Motor neuron (in vitro differentiated cells): ENCODE data around the gene TRAF4. TPM values are rescaled to one million over a fixed set of nuclear protein-coding genes. Genes with fewer than 3 reads are reported as not detected.
A peak's percentile ranks its signal among the peaks of the same experiment; 100 is the strongest.
"Not testable (repeated sequence)": the region's sequence is repeated elsewhere in the genome, so short reads cannot be mapped to it uniquely, and the experiment has no call there.

Experiments used
- ATAC-seq, 8 experiments: fragments of 200-7000 bp; cut with Tn5 transposase; replicated peaks in 6 of 8; 2 replicates each; pipeline ENCODE4 v1.8.0; 2021; ENCODE audit warnings: mild to moderate bottlenecking in 8 of 8, moderate library complexity in 8 of 8
- H3K27ac ChIP-seq, 2 donors: fragments of 250-450 bp; sonication (Bioruptor Pico); 2 replicates each; pipeline ENCODE4 v1.9.0; 2021; ENCODE audit warnings: antibody characterized with exemption in 2 of 2, mild to moderate bottlenecking in 2 of 2, moderate library complexity in 1 of 2
- H3K4me1 ChIP-seq, 2 donors: fragments of 250-450 bp; sonication (Bioruptor Pico); replicated peaks in 1 of 2; 2 replicates each; pipeline ENCODE4 v1.6.1; 2021; ENCODE audit warnings: antibody characterized with exemption in 2 of 2, mild to moderate bottlenecking in 2 of 2, moderate library complexity in 1 of 2
- H3K4me3 ChIP-seq, 5 donors: fragments of 250-450 bp; sonication (Bioruptor Pico); 2 replicates each; pipeline ENCODE4 v1.9.0; 2021; ENCODE audit warnings: antibody characterized with exemption in 5 of 5, mild to moderate bottlenecking in 5 of 5, moderate library complexity in 4 of 5
- WGBS, 10 experiments: fragments of 450-650 bp; shearing (Covaris generic); methylation state at CpG; one replicate each; pipeline ENCODE4 v1.0.0; 2022; 5-methylcytosine and 5-hydroxymethylcytosine counted together
- in situ Hi-C, 9 experiments: fragments of 400-800 bp; cut with MboI; loops; one replicate each; pipeline ENCODE4 v1.15.0; 2021; ENCODE audit warnings: low sequenced_read_pairs in 9 of 9, low pct_unique_long_range_greater_than_20kb in 2 of 9; ENCODE audit not compliant: unreplicated experiment in 9 of 9
- total RNA-seq, 8 experiments: library from RNA; unstranded; fragments of 300-600 nt; gene quantifications; 2 replicates each; pipeline versions ENCODE4 v1.2.3 to v1.2.4, GENCODE V29; 2022

Gene TRAF4
- total RNA-seq, 8 experiments from 2014 or later, result 38.4 to 86.7 (median 67.7) TPM

GRCh38 chr17:28763137-28763799, 19.5 kb downstream of the TRAF4 start:
- in situ Hi-C loops, result loop anchor here in 4 of 9 experiments (10.0 to 25.0 kb wide), 3 partner anchors 99 to 162 kb away; partner anchors contain the start of genes DHRS13 (in 2 of the 4) and ERAL1 (in 1 of the 4)
- H3K4me1 ChIP-seq, result no peaks in the 10 kb centered on the region
- no peak overlapping the region for H3K4me3 ChIP-seq
- H3K27ac ChIP-seq, result no peak overlapping the region
- WGBS, 10 experiments, result 33 to 100% (median 67%) methylated on average over 1 of the region's 1 CpG; no CpG with 5 or more reads in 5 of the 10 experiments
- peak in 7 of 8 experiments; percentile 7 to 32 (median 28) for ATAC-seq

- Histone ChIP-seq H3K4me1 (no peaks in the 10 kb centered on the region), H3K4me3 (no peak overlapping the region), H3K27ac (no peak overlapping the region)
- WGBS, 10 experiments, result 39 to 90% (median 70%) methylated on average over 1 to 5 of the region's 5 CpGs; no CpG with 5 or more reads in 3 of the 10 experiments
- in situ Hi-C loops, result loop anchor here in 4 of 9 experiments (10.0 to 25.0 kb wide), 3 partner anchors 98 to 161 kb away; partner anchors contain the start of genes DHRS13 (in 2 of the 4) and ERAL1 (in 1 of the 4)
- peak; percentile 33 to 64 (median 44) for ATAC-seq
These were observed 20.0 kb downstream of the TRAF4 start for GRCh38 chr17:28763804-28764266.

- H3K4me3 ChIP-seq, result no peak overlapping the region
- H3K27ac ChIP-seq, result no peak overlapping the region
- in situ Hi-C loops, result loop anchor here in 4 of 9 experiments (10.0 to 25.0 kb wide), 3 partner anchors 97 to 160 kb away; partner anchors contain the start of genes DHRS13 (in 2 of the 4) and ERAL1 (in 1 of the 4)
- WGBS, 10 experiments, result 50 to 100% (median 88%) methylated on average over 1 to 4 of the region's 4 CpGs; no CpG with 5 or more reads in 3 of the 10 experiments
- no peak for ATAC-seq
- H3K4me1 ChIP-seq, result no peaks in the 10 kb centered on the region
These were observed 21.2 kb downstream of the TRAF4 start for GRCh38 chr17:28765038-28765437.

- 70 to 100% (median 79%) methylated on average over 1 to 5 of the region's 6 CpGs; no CpG with 5 or more reads in 1 of the 10 experiments for WGBS, 10 experiments
- peak in 5 of 8 experiments; percentile 36 to 90 (median 64) for ATAC-seq
- in situ Hi-C loops, result loop anchor here in 3 of 9 experiments (25.0 kb wide), 2 partner anchors 89 to 139 kb away; partner anchors contain the start of genes DHRS13 (in 2 of the 3) and ERAL1 (in 1 of the 3)
- Histone ChIP-seq H3K4me3 (no peak overlapping the region), H3K4me1 (peaks cover 0 to 8% of the 10 kb centered on the region in 2 donors), H3K27ac (peak overlapping the region in 1 of 2 donors; percentile 61)
These were observed 29.9 kb downstream of the TRAF4 start for GRCh38 chr17:28773736-28774135.

- ATAC-seq, result peak in 2 of 8 experiments; percentile 59 to 71
- Histone ChIP-seq H3K27ac (no peak overlapping the region), H3K4me1 (peaks cover 0 to 8% of the 10 kb centered on the region in 2 donors), H3K4me3 (no peak overlapping the region)
- in situ Hi-C loops, result loop anchor here in 3 of 9 experiments (25.0 kb wide), 2 partner anchors 88 to 138 kb away; partner anchors contain the start of genes DHRS13 (in 2 of the 3) and ERAL1 (in 1 of the 3)
- 29 to 100% (median 64%) methylated on average over 1 to 3 of the region's 3 CpGs; no CpG with 5 or more reads in 2 of the 10 experiments for WGBS, 10 experiments
These were observed 30.4 kb downstream of the TRAF4 start for GRCh38 chr17:28774206-28774605.

- no peak overlapping the region for H3K4me3 ChIP-seq
- in situ Hi-C loops, result no loop called here
- H3K4me1 ChIP-seq, result peaks cover 0 to 8% of the 10 kb centered on the region in 2 donors
- 36 to 100% (median 89%) methylated on average over 1 of the region's 1 CpG; no CpG with 5 or more reads in 5 of the 10 experiments for WGBS, 10 experiments
- no peak overlapping the region for H3K27ac ChIP-seq
- ATAC-seq, result no peak
These were observed 33.4 kb downstream of the TRAF4 start for GRCh38 chr17:28777178-28777577.

GRCh38 chr17:28779601-28780000, 35.8 kb downstream of the TRAF4 start:
- H3K4me1 ChIP-seq, H3K4me3 ChIP-seq, in situ Hi-C loops, ATAC-seq, H3K27ac ChIP-seq: not testable (repeated sequence)
- WGBS, 10 experiments, result 89 to 100% (median 100%) methylated on average over 2 to 12 of the region's 13 CpGs; no CpG with 5 or more reads in 2 of the 10 experiments

GRCh38 chr17:28783161-28783560, 39.4 kb downstream of the TRAF4 start:
- Histone ChIP-seq H3K4me1 (no peaks in the 10 kb centered on the region), H3K27ac (no peak overlapping the region), H3K4me3 (no peak overlapping the region)
- WGBS, 10 experiments, result 33 to 100% (median 88%) methylated on average over 1 to 3 of the region's 3 CpGs; no CpG with 5 or more reads in 4 of the 10 experiments
- no peak for ATAC-seq
- in situ Hi-C loops, result no loop called here

GRCh38 chr17:28788100-28788499, 44.3 kb downstream of the TRAF4 start:
- WGBS, 10 experiments, result 80 to 100% (median 100%) methylated on average over 1 to 4 of the region's 4 CpGs; no CpG with 5 or more reads in 1 of the 10 experiments

GRCh38 chr17:28792877-28793661, 49.3 kb downstream of the TRAF4 start:
- WGBS, 10 experiments, result 56 to 100% (median 80%) methylated on average over 1 of the region's 2 CpGs; no CpG with 5 or more reads in 5 of the 10 experiments
- Histone ChIP-seq H3K4me1 (no peaks in the 10 kb centered on the region), H3K27ac (no peak overlapping the region), H3K4me3 (no peak overlapping the region)
- in situ Hi-C loops, result no loop called here
- ATAC-seq, result peak in 1 of 8 experiments; percentile 19

More at GRCh38 chr17:28788100-28788499, 44.3 kb downstream of the TRAF4 start:
- no peak for ATAC-seq
- no peak overlapping the region for H3K27ac ChIP-seq
- H3K4me3 ChIP-seq, result no peak overlapping the region
- no peaks in the 10 kb centered on the region for H3K4me1 ChIP-seq
- in situ Hi-C loops, result no loop called here

- H3K4me3 ChIP-seq, H3K4me1 ChIP-seq, ATAC-seq, in situ Hi-C loops, H3K27ac ChIP-seq: not testable (repeated sequence)
- 73 to 100% (median 97%) methylated on average over 1 to 11 of the region's 14 CpGs for WGBS, 10 experiments
These were observed 51.1 kb downstream of the TRAF4 start for GRCh38 chr17:28794846-28795441.

GRCh38 chr17:28796062-28796461, 52.3 kb downstream of the TRAF4 start:
- Histone ChIP-seq H3K27ac (no peak overlapping the region), H3K4me3 (no peak overlapping the region), H3K4me1 (no peaks in the 10 kb centered on the region)
- WGBS, 10 experiments, result 63 to 100% (median 93%) methylated on average over 1 to 2 of the region's 2 CpGs; no CpG with 5 or more reads in 2 of the 10 experiments
- ATAC-seq, result no peak
- in situ Hi-C loops, result no loop called here
